OCI-M2 (cell line): ENCODE results near the gene SLC35F4.

Experiments used
- DNase-seq: peaks from one replicate; lab custom pipeline; 2025; ENCODE audit not compliant: unreplicated experiment; lab: John Stamatoyannopoulos, UW

SLC35F4 gene

DNA sequence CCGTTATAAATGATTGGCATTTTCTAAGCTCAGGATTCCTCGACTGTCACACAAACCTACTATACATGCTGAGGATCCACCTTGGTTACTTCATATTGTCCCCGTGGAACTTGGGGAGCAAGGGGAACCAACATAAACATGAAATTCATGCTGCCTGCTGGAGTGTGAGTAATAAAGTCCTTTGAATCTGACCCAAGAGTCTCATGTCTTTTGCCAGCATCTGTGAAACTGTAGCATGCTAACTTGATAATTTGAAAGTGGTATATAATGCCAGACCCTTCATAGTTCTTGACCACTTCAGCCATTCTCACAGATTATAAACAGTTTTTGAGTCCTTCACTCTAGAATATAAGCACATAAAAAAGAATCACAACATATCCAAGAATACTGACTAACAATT, 17.1 kb downstream of the SLC35F4 start:
- no peak for DNase-seq

GRCh38 chr14:57848353-57848752, 17.5 kb downstream of the SLC35F4 start:
- no peak for DNase-seq

GRCh38 chr14:57847706-57848105, 18.2 kb downstream of the SLC35F4 start:
- no peak for DNase-seq

DNA sequence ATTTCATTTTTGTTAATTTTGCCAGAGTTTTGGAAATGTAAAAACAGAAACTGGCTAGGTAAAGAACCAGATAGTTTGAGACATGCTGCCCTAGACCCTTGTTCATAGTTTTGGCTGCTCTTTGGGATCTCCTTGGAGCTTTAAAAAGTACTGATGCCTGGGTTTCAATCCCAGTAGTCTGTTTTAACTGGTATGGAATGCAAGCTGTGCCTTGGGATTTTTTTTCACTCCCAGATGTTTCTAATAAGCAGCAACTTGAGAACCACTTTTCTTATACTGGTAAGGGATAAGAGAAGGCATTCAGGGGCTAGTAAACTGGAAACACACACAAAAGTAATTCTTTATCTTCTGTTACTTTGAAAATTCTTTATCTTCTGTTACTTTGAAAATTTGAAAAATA, 18.8 kb downstream of the SLC35F4 start:
- DNase-seq: no peak

DNA sequence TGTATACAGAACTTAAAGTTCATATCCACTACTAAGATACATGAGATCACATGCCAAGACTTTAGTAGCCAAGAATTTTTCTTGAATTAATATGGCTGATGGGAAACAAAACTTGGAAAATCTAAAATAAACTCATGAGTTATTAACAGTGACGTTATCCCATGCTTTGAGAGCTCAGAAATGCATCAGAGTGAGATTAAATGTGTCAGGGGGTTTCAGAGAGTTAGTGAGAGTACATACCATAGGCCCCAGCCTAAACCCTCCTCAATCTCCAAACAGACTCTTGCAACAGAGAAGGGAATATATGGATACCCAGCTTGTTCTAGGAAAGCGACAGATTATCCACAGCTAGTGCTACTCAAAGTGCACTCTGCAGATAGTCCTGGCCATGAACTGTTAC, 19.3 kb downstream of the SLC35F4 start:
- no peak for DNase-seq

DNA sequence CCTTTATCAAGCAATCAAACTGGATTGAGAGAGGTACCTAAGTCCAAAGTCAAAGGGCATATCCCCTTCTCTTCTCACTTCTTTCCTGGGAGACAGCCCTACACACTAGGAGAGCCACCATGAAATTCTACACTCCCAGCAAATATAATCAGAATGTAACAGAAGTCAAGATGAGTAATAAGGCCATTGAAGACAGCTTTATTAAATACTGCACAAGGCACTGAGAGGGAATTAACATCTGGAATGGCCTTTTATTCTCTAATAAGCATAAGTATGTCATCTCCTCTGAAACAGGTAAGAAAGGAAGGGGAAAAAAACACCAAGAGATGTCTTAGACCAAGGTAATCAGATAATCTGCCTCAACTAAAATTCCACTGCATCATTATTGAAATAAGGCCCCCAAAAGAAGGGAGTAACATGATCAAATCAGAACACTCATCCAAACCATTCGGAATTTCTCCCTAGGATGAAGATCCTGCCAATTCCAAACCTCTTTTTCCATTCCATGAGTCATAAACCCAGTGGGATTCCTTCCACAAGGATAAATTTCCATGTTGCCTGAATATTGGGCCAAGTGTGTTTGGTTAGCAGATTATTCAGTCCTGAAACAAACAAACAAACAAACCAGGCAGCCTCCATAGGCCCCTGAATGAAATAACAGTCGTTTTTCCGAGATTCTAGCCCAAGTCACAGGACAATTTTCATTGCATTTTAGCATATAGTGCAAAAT, 19.9 kb downstream of the SLC35F4 start:
- no peak for DNase-seq

GRCh38 chr14:57845316-57845715, 20.6 kb downstream of the SLC35F4 start:
- no peak for DNase-seq

- no peak for DNase-seq
These were observed 28.6 kb downstream of the SLC35F4 start for GRCh38 chr14:57837267-57837666.

DNA sequence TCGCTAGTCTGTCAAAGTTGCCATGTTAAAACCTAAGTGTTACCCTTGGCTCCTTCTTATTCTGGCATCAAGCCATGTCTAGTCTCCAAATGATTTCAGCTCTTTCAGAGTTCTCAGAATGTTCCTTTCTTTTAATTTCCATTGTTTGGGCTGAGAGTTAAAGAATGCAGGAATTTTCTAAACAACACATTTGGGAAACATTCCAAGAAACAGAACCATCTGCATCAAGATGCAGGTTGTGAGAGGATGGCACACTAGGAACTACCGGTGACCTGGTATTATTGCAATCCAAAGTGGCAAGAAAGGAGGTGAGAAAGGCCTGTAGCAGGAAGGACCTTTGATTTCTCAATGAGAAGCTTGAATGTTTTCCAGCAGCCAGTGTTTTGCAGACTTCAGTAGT, 30.1 kb downstream of the SLC35F4 start:
- no peak for DNase-seq

- DNase-seq: no peak
These were observed 30.9 kb downstream of the SLC35F4 start for GRCh38 chr14:57834961-57835360.

- DNase-seq: no peak
These were observed 31.8 kb downstream of the SLC35F4 start for GRCh38 chr14:57834001-57834598.

GRCh38 chr14:57833323-57833722, 32.6 kb downstream of the SLC35F4 start:
- DNase-seq: no peak

DNA sequence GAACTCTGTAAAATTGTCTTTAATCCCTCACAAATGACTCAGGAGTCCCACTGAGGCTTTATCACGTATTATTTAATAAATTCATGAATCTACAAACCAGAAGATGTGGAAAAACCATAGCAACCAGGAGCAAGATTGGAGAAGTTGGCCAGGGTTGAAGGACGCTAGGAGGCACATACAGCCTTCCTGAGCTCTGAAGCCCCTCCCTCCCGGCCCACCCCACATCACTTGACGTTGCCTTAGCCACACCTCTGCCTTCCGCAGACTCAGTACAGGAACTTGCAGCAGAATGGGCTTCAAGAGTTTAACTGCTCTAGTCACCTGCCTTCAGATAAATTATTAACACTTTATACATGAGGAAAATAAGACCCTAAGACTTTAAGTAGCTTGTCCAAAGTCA, 33.9 kb downstream of the SLC35F4 start:
- no peak for DNase-seq

GRCh38 chr14:57828713-57829112, 37.2 kb downstream of the SLC35F4 start:
- DNase-seq: no peak

GRCh38 chr14:57823015-57823660, 42.8 kb downstream of the SLC35F4 start:
- no peak for DNase-seq

GRCh38 chr14:57822081-57822480, 43.8 kb downstream of the SLC35F4 start:
- DNase-seq: no peak

DNA sequence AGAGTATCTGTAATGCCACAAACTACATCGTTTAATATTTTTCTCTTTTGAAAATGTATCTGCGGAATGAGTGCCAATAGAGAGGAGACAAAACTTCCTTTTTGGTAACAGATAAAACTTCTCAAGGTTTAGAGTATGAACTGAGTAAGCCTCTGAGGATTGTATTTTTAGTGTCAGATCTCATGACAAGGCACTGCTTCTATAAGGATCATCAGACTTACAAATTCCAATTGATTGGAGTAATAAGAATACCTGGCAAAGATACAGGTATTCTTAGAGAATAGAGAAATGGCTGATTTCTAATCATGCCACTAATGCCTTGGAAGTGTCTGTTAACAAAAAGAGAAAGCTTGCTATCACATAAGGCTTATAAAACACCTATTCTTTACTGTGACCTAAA, 45.3 kb downstream of the SLC35F4 start:
- DNase-seq: no peak

DNA sequence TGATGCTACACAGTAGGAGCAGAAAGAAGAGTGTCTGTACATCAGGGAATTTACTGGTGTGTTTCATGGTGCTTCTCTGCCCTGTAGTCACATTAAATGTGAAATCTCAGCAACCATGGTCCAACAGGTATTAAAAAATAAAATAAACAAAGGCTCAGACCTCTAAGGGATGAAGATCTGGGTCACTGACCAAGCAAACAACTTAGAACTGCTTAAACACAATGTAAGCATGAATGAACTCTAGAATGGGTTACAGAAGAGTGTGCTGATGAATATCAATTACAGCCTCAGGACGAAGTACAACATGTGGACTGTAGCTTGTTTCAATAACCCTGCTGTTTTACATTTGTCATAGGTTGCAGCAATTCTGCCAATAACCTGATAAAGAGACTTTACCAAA, 47.4 kb downstream of the SLC35F4 start:
- DNase-seq: no peak

DNA sequence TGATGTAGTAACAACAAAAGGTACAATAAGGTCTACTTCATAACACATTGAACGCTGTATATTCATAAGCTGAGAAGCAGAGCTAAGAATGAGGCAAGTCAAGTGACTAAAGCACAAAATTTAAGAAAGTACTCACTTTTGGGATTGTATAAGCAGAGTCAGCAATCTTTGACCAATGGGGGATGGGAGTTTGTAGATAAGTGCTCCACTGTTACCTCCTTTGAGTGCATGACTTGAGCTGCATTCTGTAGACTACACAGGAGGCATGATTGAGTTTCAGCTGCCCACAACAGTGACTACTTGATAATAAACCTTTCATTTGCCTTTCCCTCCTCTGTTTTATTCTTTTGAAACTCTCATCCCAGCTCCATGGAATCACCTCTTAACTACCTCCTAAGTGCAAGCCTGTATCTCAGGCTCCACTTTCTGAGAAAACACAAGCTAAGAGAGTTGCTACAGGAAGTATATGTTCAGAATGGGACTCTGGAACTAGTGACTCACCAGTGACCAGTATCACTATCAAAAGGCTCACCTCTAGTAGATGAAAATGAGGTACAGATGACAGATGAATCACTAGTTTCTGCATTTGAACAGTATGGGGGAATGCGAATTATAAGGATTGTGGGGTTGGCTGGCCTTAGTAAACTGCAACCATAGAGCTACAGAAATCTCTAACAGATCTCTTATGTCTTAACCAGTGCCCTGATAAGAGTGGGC, 49.2 kb downstream of the SLC35F4 start:
- DNase-seq: no peak

GRCh38 chr14:57814726-57815125, 51.2 kb downstream of the SLC35F4 start:
- no peak for DNase-seq

- DNase-seq: no peak
These were observed 53.2 kb downstream of the SLC35F4 start for GRCh38 chr14:57812741-57813140.
